SK-N-SH (cell line): ENCODE measurements around the gene ARHGDIA. TPM values are rescaled to one million over a fixed set of nuclear protein-coding genes. Genes with fewer than 3 reads are reported as not detected.
"Not testable (repeated sequence)": the region's sequence is repeated elsewhere in the genome, so short reads cannot be mapped to it uniquely, and the experiment has no call there.

Source experiments
- CTCF ChIA-PET: fragments of 300-600, 350-600 bp; formaldehyde crosslinking; extraction: SDS; loops from one replicate; lab custom pipeline; 2021; lab: Yijun Ruan, JAX
- POLR2A ChIA-PET: fragments of 350-600 bp; sonication (Branson Sonifier 250); formaldehyde crosslinking; extraction: SDS; loops from one replicate; lab custom pipeline; 2020; ENCODE audit warnings: antibody characterized with exemption, inconsistent platforms; lab: Yijun Ruan, JAX
- DNase-seq: peaks from one replicate; pipeline ENCODE4 v3.0.0; 2012
- H2AFZ ChIP-seq: fragments of 200-600 bp; sonication (generic); 2 replicates; pipeline ENCODE4 v1.8.1; 2016; ENCODE audit warnings: antibody characterized with exemption, mild to moderate bottlenecking, low read depth
- H3F3A ChIP-seq: fragments of 200-600 bp; sonication (generic); replicated peaks from 2 replicates; pipeline ENCODE3; 2016; ENCODE audit warnings: antibody characterized with exemption, mild to moderate bottlenecking; ENCODE audit not compliant: insufficient read depth
- H3K27ac ChIP-seq, 2 experiments: fragments of 200-500 bp in 1 of 2; fragments of 200-600 bp in 1 of 2; sonication (Bioruptor generic) in 1 of 2; sonication (generic), shearing (Covaris generic) in 1 of 2; 2 replicates each; pipeline versions ENCODE4 v1.5.1 to v1.6.1; 2014 to 2016; ENCODE audit warnings: low read depth in 2 of 2, inconsistent platforms in 1 of 2, low read length in 1 of 2, mild to moderate bottlenecking in 1 of 2, mixed read lengths in 1 of 2
- H3K27me3 ChIP-seq: fragments of 200-600 bp; sonication (generic), shearing (Covaris generic); 2 replicates; pipeline ENCODE4 v1.6.1; 2016; ENCODE audit warnings: mixed run types; ENCODE audit not compliant: insufficient read depth
- H3K36me3 ChIP-seq, 2 experiments: fragments of 200-500 bp in 1 of 2; fragments of 200-600 bp in 1 of 2; sonication (Bioruptor generic) in 1 of 2; sonication (generic) in 1 of 2; replicated peaks in 1 of 2; 2 replicates each; pipeline versions ENCODE3 to v1.5.1; 2014 to 2016; ENCODE audit warnings: low read length in 1 of 2, mild to moderate bottlenecking in 1 of 2; ENCODE audit not compliant: insufficient read depth in 2 of 2, control insufficient read depth in 1 of 2
- H3K4me1 ChIP-seq, 2 experiments: fragments of 200-500 bp in 1 of 2; fragments of 200-600 bp in 1 of 2; sonication (Bioruptor generic) in 1 of 2; sonication (generic), shearing (Covaris generic) in 1 of 2; 2 replicates each; pipeline versions ENCODE4 v1.5.1 to v1.6.1; 2014 to 2016; ENCODE audit warnings: low read depth in 1 of 2, low read length in 1 of 2, mixed run types in 1 of 2; ENCODE audit not compliant: insufficient read depth in 2 of 2, control insufficient read depth in 1 of 2
- H3K4me2 ChIP-seq: fragments of 200-600 bp; sonication (generic), shearing (Covaris generic); 2 replicates; pipeline ENCODE4 v1.6.1; 2017; ENCODE audit warnings: mixed run types
- H3K4me3 ChIP-seq, 2 experiments: fragments of 200-500 bp in 1 of 2; fragments of 200-600 bp in 1 of 2; sonication (Bioruptor generic) in 1 of 2; sonication (generic), shearing (Covaris generic) in 1 of 2; 2 replicates each; pipeline versions ENCODE4 v1.5.1 to v1.8.1; 2014 to 2016; ENCODE audit warnings: low read depth in 2 of 2, inconsistent platforms in 1 of 2, low read length in 1 of 2, mild to moderate bottlenecking in 1 of 2, mixed read lengths in 1 of 2, moderate library complexity in 1 of 2
- H3K79me2 ChIP-seq: fragments of 200-600 bp; sonication (generic); 2 replicates; pipeline ENCODE4 v1.8.1; 2017; ENCODE audit warnings: mild to moderate bottlenecking; ENCODE audit not compliant: insufficient read depth
- H3K9ac ChIP-seq: fragments of 200-600 bp; sonication (generic); 2 replicates; pipeline ENCODE4 v1.6.1; 2017; ENCODE audit warnings: mixed run types
- H3K9me2 ChIP-seq: fragments of 200-600 bp; sonication (generic); 2 replicates; pipeline ENCODE4 v1.6.1; 2017; ENCODE audit warnings: mixed run types
- H3K9me3 ChIP-seq: fragments of 200-600 bp; sonication (generic); 2 replicates; pipeline ENCODE4 v1.6.1; 2017; ENCODE audit warnings: mixed run types, mild to moderate bottlenecking, moderate library complexity
- H4K20me1 ChIP-seq: fragments of 200-600 bp; sonication (generic); 2 replicates; pipeline ENCODE4 v1.6.1; 2017; ENCODE audit warnings: mild to moderate bottlenecking, mixed run types; ENCODE audit not compliant: insufficient read depth
- EP300 ChIP-seq, 2 experiments: IDR thresholded peaks; 2 replicates each; pipeline versions ENCODE4 v1.4.0 to v1.6.1; 2012; ENCODE audit warnings: borderline replicate concordance in 1 of 2, low read depth in 1 of 2, low read length in 1 of 2
- FOXJ3 ChIP-seq: sonication (generic); formaldehyde crosslinking; IDR thresholded peaks from 2 replicates; pipeline ENCODE4 v1.5.1; 2020; ENCODE audit warnings: mild to moderate bottlenecking, missing genetic modification reagents
- GATA2 ChIP-seq: sonication (generic); formaldehyde crosslinking; IDR thresholded peaks from 2 replicates; pipeline ENCODE4 v1.5.0; 2020; ENCODE audit warnings: mild to moderate bottlenecking, missing genetic modification reagents
- NRF1 ChIP-seq: IDR thresholded peaks from 2 replicates; pipeline ENCODE4 v1.6.1; 2012; ENCODE audit warnings: low read depth, mild to moderate bottlenecking, low read length
- POLR2AphosphoS5 ChIP-seq: IDR thresholded peaks from 2 replicates; pipeline ENCODE4 v1.6.1; 2012; ENCODE audit warnings: low read depth, low read length
- RAD21 ChIP-seq: IDR thresholded peaks from 2 replicates; pipeline ENCODE4 v1.6.1; 2012; ENCODE audit warnings: mild to moderate bottlenecking, low read length
- TAF1 ChIP-seq: IDR thresholded peaks from 2 replicates; pipeline ENCODE4 v1.6.1; 2012; ENCODE audit warnings: low read depth, mild to moderate bottlenecking, low read length, moderate library complexity, borderline replicate concordance
- TCF12 ChIP-seq: IDR thresholded peaks from 2 replicates; pipeline ENCODE4 v1.4.0; 2012
- WGBS: methylation state at CpG from one replicate; pipeline ENCODE4 v1.1.6; 2017; ENCODE audit warnings: low lambda C conversion rate; 5-methylcytosine and 5-hydroxymethylcytosine counted together
- polyA plus RNA-seq, 3 experiments: library from polyadenylated mRNA; depleted of rRNA; stranded (reverse); fragments of >200 nt; gene quantifications; 2 replicates each; pipeline ENCODE4 v1.2.3, GENCODE V29; 2012
- TF ChIP-seq, protein P1 (sequence below): IDR thresholded peaks from 2 replicates; pipeline ENCODE4 v1.4.0; 2012; ENCODE audit warnings: low read depth, borderline replicate concordance
- TF ChIP-seq, protein P2 (sequence below): fragments of 150-350 bp; IDR thresholded peaks from 2 replicates; pipeline ENCODE4 v1.6.1; 2017; ENCODE audit warnings: antibody characterized with exemption, low read length, low read depth, borderline replicate concordance
- TF ChIP-seq, protein P3 (sequence below): fragments of 150-350 bp; IDR thresholded peaks from 2 replicates; pipeline ENCODE4 v1.6.1; 2016; ENCODE audit warnings: mild to moderate bottlenecking, low read depth, low read length

Gene ARHGDIA
- polyA plus RNA-seq, 1 of the 3 experiments (the other 2 are of a cell fraction), result 385 TPM

DNA sequence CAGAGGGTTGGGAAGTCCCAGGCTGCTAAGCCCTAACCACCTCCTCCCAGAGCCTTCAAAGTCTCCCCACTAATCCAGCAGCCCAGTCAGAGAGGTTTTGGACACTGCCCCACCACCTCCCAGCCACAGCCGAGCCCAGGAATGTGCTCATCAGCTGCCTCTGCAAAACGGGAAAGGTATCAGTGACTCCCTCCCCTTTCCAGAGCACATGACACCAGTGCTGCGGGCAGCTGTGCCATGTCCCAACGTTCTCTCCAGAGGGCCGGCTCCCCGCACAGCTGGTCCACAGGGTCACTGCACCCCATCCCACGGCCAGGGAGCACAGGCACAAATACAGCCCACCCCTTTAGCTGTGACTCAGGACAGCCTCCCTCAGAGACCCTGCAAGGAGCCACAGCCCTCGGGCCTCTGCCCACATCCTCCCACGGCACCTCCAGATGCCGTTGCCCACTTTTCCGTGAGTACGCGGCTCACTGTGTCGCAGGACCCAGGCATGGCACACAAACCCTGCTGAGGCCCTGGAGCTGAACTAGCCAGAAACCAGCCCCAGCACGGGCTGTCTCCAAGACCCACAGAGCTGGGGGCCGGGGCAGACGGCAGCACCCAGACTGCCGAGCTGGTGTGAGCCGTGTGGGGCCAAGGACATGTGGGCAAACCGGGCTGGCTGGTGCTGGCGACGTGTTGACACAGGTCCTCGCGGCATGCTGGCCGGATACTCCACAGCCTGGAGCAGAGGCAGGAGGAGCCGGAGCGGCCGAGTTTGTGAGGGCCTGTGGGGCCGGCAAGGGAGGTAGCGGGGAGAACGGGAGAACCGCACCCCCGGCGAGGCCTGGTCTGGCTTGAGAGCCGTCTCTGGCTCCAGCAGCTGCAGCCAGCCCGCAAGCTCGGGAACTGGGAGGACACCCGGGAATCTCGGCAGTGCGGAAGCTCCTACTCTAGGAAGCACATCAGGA lies 30.0 kb downstream of the ARHGDIA start:
- no peak overlapping the region for H3K4me2 ChIP-seq
- H3K4me3 ChIP-seq, result no peak overlapping the region
- H2AFZ ChIP-seq, result no peak overlapping the region
- no peak overlapping the region for H3K9ac ChIP-seq
- peaks cover 20 to 35% of the 10 kb centered on the region in 2 experiments for H3K36me3 ChIP-seq
- CTCF ChIA-PET, result interaction anchor here (0.7 to 3.4 kb wide), 5 partner anchors 8 to 106 kb away, joined by 3 to 11 read pairs (median 5); partner anchors contain the start of gene MCRIP1
- no peaks in the 10 kb centered on the region for H3K4me1 ChIP-seq
- H4K20me1 ChIP-seq, result no peaks in the 10 kb centered on the region; the same call in 1 of the 2 replicates
- WGBS, result 87% methylated on average over 38 of the region's 40 CpGs
- H3K9me3 ChIP-seq, result no peaks in the 10 kb centered on the region
- TF ChIP-seq, protein P1, sequence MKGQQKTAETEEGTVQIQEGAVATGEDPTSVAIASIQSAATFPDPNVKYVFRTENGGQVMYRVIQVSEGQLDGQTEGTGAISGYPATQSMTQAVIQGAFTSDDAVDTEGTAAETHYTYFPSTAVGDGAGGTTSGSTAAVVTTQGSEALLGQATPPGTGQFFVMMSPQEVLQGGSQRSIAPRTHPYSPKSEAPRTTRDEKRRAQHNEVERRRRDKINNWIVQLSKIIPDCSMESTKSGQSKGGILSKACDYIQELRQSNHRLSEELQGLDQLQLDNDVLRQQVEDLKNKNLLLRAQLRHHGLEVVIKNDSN, result no peak
- TF ChIP-seq POLR2AphosphoS5 (no peak), RAD21 (no peak), GATA2 (CRISPR knock-in tag) (no peak), FOXJ3 (CRISPR knock-in tag) (no peak), TCF12 (no peak), NRF1 (no peak), TAF1 (no peak), EP300 (IDR thresholded peaks at IDR 0.05; ENCODE audit: borderline replicate concordance in 1 of 2, low read depth in 1 of 2, low read length in 1 of 2) (no peak)
- TF ChIP-seq, protein P2, sequence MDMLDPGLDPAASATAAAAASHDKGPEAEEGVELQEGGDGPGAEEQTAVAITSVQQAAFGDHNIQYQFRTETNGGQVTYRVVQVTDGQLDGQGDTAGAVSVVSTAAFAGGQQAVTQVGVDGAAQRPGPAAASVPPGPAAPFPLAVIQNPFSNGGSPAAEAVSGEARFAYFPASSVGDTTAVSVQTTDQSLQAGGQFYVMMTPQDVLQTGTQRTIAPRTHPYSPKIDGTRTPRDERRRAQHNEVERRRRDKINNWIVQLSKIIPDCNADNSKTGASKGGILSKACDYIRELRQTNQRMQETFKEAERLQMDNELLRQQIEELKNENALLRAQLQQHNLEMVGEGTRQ, result no peak
- TF ChIP-seq, protein P3, sequence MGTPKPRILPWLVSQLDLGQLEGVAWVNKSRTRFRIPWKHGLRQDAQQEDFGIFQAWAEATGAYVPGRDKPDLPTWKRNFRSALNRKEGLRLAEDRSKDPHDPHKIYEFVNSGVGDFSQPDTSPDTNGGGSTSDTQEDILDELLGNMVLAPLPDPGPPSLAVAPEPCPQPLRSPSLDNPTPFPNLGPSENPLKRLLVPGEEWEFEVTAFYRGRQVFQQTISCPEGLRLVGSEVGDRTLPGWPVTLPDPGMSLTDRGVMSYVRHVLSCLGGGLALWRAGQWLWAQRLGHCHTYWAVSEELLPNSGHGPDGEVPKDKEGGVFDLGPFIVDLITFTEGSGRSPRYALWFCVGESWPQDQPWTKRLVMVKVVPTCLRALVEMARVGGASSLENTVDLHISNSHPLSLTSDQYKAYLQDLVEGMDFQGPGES, result no peak
- no peaks in the 10 kb centered on the region; the same call in 1 of the 2 replicates for H3K79me2 ChIP-seq
- DNase-seq, result no peak
- H3K27ac ChIP-seq, result no peak overlapping the region
- peaks cover 34% of the 10 kb centered on the region for H3F3A ChIP-seq
- POLR2A ChIA-PET, result interaction anchor here (0.6 to 1.2 kb wide), 4 partner anchors 8 to 82 kb away, joined by 3 to 6 read pairs (median 3); partner anchors contain the start of gene MCRIP1
- H3K27me3 ChIP-seq, result no peaks in the 10 kb centered on the region
- no peaks in the 10 kb centered on the region for H3K9me2 ChIP-seq

DNA sequence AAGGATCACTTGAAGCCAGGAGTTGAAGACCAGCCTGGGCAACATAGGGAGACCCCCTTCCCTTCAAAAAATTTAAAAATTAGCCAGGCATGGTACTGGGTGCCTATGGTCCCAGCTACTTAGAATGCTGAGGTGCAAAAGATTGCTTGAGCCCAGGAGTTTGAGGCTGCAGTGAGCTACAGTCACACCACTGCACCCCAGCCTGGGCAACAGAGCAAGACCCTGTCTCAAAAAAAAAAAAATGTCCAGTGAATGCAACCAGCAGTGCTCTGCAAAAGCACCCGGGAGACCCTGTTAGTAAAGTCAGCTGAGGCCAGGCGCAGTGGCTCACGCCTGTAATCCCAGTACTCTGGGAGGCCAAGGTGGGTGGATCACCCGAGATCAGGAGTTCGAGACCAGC lies 31.1 kb downstream of the ARHGDIA start:
- H3K4me3 ChIP-seq, H3K9ac ChIP-seq, H4K20me1 ChIP-seq, H3K4me2 ChIP-seq, H3K9me3 ChIP-seq, DNase-seq, H3K27me3 ChIP-seq, H3K27ac ChIP-seq, H3K9me2 ChIP-seq, POLR2A ChIA-PET, H2AFZ ChIP-seq, H3K4me1 ChIP-seq, H3K79me2 ChIP-seq: not testable (repeated sequence)
- H3F3A ChIP-seq, result peaks cover 24% of the 10 kb centered on the region
- peaks cover 9 to 25% of the 10 kb centered on the region in 2 experiments for H3K36me3 ChIP-seq
- CTCF ChIA-PET, result interaction anchor here (1.2 to 3.4 kb wide), 4 partner anchors 8 to 105 kb away, joined by 3 to 8 read pairs (median 4); no protein-coding TSS in a partner anchor
- 82% methylated on average over 5 of the region's 5 CpGs for WGBS
